ENCODE data around the gene EQTN.

GRCh38 chr9:27339661-27340284 is 42.8 kb upstream of the EQTN start:
- TF ChIP-seq POLR2A (IDR thresholded peaks at IDR 0.05; ENCODE audit: low read depth, low read length) (no peak), SPI1 (IDR thresholded peaks at IDR 0.05; ENCODE audit: low read depth, low read length) (no peak), POLR2AphosphoS5 (IDR thresholded peaks at IDR 0.05; ENCODE audit: low read depth, low read length) (no peak), TAF1 (IDR thresholded peaks at IDR 0.05; ENCODE audit: low read depth, low read length) (no peak), PAX5 (IDR thresholded peaks at IDR 0.05; ENCODE audit: insufficient read depth, low read length, severe bottlenecking) (no peak)

All from GM12891 (cell line).